GM19043 (cell line): ENCODE results near the gene CDH11.

Source experiments
- ATAC-seq: cut with Tn5 transposase; IDR thresholded peaks from one replicate; pipeline ENCODE4 v1.9.1; 2021; ENCODE audit warnings: low read depth; ENCODE audit not compliant: unreplicated experiment

The CDH11 gene

DNA sequence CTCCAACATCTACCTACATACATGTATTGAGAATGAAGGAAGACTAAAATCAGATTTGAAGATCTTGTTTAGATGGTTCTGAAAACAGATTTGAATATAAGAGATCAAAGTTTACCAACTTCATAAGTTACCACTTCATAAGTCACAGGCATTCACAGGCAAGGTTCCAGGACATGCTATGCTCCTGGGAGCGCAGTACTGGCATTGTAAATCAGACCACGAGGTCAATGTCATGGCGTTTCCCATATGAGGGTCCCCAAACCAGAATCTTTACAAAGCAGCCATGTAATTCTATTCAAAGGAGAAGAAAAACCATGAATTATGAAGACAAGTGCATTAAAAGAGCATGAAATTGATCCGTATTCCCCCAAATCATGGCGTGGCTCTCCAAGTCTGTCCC is 3.0 kb downstream of the CDH11 start:
- no peak for ATAC-seq

DNA sequence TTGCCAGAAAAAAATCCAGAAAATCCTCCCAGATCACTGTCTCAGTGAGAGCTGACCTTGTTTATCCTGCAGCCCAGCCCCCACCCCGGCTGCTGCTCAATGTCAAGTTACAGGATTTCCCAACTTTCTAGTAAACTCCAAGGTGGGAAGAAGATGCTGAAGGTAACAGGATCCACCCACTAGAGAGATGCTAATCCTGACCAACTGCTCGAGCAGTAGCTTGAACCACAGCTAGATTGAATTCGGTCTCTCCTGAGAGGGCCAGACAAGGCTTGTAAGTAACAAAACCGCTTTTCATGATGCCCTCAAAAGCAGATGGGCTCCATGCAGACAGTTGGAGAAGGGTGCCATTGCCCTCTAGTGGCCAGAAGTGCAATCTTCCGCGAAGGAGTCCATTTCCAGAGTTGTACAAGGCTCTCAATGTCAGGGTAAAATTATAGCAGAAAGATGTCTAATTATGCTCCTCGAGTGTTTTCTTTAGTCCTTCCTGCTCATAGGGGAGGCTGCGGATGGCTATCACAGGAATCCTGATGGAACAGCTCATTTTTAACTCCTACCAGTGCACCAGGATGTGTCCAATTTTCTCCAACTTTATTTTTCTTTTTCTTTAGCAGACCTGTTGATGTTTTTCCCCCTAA is 3.9 kb downstream of the CDH11 start:
- ATAC-seq = peak; percentile 74

DNA sequence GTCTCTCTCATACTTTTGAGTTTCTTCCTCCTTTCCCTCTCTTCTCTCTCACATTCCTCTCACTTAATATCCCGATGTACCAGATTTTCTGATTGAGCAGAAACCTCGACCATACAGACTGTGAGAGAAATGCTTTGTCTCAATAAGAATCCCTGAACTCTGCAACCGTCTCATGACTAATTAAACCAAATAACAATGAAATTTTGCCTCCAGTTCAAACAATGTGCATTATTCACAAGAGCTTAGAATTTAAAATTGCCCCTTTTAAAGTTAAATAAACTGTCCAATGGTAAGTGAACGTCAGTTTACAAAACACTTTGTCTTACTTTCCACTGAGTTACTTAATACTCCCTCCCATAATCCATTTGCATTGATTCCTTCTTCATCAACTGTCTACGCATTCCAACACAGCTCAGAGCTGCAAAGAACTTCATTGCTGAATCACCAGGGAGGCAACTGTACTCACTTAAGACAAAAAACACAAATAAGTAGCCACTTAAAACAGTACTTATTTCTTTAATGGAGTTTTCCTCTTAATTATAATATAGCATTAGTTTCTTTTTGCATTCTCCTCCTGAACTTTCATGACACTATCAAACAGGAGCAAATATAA is 4.9 kb downstream of the CDH11 start:
- ATAC-seq = no peak

DNA sequence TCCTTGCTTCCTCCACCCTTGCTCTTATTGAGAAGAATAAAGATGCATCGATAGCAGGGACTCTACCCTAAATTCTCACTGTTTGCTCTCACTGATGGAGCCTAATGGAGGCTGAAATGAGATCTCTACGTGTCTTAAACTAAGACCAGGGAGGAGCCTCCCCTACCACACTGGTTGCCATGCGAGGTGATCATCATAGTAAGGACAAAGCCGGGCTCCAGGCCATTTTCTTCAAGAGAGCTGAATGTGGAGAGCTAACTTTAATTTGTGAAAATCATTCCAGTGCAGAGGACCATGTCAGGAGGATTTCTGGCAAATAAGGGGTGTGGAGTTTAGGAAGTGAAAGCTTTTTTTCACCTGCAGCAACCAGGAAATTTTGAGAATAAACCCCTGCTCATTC is 5.6 kb downstream of the CDH11 start:
- ATAC-seq = no peak

DNA sequence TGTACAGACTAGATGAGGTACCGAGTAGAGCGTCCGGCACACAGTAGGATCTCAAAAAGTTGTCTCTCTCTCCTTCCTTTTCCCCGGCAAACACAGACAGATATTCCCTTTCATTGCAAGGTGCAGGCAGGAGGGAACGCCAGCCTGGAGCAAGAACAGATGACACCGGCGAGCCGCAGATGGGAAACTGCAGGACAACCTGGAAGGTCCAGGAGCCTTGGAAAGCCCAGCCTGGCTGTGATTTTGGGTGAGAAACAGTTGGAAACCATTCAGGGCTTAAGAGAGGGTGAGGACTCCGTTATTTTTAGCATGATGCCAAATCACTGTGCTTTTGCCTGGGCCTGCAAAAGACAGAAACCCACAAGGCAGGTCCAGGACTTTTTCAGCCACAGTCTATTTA is 7.3 kb downstream of the CDH11 start:
- no peak for ATAC-seq

DNA sequence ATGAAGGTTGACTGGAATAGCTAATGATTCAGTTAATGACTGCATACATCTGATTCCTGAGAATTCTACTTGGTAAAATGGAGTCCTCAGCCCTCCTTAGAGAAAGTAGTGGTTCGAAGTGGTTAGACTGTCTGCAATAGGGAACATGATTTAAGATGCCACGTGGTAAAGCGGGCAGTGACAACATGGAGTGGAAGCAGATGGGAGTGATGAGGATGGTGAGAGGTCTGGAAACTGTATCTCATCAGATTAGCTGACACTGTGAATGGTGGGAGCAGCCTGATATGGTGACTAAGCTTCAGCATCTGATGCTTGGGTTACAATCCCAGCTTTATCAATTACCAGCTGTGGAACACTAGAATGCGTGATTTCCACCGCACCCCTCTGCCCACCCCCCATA is 8.4 kb downstream of the CDH11 start:
- no peak for ATAC-seq

DNA sequence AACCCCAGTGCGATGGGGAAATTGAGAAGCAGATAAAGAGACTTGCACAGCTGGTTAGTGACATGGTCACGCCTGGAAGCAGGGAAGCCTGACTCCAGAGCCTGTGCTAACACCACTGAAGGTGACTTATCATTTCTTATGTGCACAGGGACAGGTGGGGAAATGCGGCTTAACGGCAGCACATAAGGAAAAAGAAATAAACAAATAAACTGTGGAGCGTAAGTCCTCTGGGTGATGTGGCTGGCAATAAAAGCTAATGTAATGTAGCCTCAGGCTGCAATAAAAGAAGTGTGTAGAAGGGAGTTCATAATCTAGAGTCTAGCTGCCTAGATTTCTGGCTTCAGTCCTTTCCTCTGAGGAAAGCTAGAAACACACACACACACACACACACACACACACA is 10.6 kb downstream of the CDH11 start:
- ATAC-seq = no peak

DNA sequence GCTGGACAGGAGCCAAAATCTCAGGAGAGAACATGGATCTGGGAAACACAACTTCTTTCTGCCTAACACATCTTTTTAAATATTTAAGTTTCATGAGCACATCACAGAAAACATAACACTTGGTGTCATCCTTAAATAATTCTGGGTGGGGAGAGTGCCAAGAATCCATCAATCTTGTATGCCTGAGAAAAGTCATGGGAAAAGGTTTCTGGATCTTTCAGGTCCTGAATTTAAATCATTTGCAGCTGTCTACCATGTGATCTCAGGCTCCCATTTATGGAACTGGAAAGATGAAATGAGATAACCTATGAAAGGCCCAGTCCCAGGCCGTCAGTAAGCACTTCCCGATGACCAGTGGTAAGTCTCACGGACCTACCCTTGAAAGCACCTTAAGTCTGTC is 15.1 kb downstream of the CDH11 start:
- ATAC-seq = no peak

DNA sequence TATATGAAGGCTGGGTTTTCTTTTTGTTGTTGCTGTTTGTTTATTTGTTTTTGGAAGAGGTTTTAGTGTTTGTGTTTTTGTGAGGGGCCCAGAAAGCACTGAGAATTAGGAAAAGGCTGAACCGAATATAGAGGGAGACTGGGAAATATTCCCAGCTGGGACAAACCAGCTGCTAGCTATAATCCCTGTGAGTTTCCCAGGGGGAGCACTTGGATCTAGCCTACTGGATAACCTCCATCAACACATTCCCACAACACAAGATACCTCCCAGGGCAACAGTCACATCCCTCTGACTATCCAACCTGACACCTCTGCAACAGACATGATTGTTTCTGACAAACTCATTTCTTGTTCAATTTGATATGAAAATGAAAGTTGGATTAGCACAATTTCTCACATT is 16.7 kb downstream of the CDH11 start:
- no peak for ATAC-seq

DNA sequence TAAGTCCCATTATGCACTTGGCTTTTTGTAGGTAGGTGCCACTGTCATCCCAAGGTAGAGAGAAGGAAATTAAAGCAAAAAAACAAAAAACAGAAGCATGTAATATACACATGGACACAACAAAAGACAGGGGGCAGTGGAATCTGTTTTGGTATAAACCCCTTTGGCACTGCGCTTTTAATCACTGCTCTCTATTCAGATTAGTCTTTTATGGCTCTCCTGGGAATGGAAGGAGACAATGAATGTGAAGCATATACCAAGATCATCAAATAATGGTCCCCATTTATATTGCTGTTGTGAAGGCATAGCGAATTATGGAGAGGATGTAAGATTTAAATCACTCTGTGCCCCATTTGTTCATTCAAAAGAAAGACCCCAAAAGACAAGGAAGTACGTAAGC is 17.4 kb downstream of the CDH11 start:
- no peak for ATAC-seq

DNA sequence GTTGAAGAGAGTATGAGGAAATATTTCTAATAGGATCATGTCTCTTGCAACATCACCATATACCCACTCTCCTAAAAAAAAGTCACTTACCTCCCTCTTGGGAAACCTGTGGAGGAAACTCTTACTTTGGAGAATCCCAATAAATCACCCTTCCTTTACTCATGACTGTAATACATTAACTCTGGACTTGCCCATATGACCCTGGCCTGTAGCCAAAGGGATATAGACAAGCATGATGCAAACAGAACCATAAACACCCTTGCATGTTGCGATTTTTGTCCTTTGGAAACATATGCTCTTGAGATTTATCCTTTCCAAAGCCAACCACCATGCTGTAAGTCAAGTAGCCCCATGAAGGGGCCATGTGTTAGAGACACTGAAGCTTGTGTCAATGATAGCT is 19.5 kb downstream of the CDH11 start:
- no peak for ATAC-seq

DNA sequence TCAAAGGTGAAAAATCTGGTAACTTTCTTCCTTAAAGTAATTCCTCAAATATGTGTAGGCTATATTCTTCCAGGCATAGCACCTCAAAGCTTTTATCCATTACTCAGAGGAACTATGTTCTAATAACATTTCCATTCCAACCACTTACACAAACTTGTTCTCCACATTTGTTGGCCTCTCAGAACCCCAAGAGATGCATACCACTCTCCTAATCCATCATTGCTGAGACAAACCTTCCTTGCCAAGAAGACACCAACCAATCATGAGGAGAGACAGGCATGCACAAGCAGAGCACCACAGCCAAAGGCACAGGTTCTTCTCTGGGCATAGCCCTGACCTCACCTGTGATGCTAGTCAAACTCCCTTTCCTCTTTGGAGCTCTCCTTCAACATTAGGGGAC is 20.9 kb downstream of the CDH11 start:
- no peak for ATAC-seq

DNA sequence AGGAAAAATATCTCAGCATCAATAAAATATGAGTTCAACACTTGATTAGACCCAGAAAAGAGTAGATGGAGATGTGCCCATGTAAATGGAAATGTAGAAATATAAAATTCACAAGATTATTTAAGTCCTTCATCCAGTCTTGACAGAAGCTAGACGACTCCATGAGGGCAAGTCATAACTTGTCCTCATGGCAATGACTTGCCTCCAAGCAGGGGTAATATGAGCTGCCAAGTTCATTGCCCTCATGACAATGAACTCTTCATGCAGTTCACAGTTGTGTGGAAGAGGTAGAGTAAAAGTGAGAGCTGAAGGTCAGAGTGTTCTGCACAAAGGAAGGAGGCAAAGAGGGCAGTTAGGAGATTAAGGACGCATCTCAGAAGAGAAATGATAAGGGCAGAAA is 22.3 kb downstream of the CDH11 start:
- ATAC-seq = no peak

DNA sequence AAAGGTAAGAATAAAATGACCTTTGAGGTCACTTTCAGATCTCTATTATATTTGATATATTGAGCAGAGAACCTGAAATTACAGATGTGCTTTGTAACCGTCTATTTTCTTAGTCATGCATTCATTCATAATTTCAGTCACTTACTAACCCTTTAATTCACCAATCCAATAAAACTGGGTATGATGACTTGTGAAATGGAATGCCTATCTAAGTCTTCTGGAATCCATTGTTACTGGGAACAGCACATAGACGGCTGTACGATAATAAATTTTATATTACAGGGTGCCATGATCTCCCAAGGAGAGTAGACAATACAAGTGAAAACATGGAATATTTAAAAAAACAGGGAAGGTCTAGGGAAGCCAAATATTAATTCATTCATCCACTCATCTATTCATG is 22.9 kb downstream of the CDH11 start:
- no peak for ATAC-seq

DNA sequence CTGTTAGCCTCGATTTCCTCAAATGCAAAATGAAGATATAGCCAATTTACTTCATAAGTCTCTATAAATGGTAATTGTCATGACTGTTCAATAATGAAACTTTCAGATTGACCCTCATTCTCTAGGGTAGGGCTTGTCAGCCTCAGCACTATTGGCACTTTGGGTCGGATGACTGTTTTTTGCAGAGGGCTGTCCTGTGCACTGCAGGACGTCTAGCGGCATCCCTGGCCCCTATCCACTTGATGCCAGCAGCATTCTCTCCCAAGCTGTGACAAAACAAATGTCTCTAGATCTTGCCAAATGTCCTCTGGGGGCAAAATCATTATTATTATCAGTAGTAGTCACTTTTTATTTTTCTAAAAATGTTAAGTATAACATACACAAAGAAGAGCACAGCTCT is 24.6 kb downstream of the CDH11 start:
- no peak for ATAC-seq

DNA sequence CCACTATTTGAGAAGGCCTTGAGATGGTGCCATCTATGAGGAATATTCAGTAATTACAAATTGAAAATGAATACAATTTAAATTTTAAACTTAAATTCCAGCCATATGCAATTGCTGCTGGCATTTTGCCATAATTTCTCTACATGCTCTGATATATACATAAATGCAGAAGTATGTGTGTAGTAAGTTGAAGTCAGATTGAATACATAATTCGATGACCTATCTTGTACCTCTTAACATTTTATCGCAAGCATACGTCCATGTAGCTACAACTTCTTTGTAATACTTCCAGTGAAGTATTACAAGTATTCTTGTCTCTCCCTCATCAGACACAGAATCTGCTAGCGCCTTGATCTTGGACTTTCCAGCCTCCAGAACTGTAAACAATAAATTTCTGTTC is 26.0 kb downstream of the CDH11 start:
- no peak for ATAC-seq

DNA sequence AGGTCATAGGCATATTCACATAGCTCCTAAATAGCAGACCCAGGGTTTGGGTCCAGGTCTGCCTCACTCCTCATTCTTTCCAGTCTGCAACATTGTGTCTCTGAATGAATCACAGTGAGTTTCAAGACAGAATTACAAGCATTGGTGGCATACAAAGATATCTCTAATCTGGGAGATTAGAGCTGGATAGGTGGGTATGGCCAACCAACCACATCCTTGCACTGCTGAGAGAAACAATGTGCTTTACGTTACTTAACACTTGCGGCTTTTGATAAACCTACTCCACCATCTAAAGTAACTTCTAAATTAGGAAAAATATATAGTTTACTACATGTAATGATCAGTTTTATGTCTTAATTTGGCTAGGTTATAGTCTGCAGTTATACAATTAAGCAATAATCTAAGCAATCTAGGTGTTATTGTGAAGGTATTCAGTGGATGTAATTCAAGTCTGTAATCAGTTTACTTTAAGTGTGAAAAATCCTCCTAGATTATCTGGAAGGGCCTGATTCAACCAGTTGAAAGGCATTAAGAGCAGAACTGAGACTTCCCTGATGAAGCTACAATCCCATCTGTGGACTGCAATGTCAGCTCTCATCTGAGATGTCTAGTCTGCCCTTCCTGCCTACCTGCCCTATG is 26.7 kb downstream of the CDH11 start:
- ATAC-seq = no peak

DNA sequence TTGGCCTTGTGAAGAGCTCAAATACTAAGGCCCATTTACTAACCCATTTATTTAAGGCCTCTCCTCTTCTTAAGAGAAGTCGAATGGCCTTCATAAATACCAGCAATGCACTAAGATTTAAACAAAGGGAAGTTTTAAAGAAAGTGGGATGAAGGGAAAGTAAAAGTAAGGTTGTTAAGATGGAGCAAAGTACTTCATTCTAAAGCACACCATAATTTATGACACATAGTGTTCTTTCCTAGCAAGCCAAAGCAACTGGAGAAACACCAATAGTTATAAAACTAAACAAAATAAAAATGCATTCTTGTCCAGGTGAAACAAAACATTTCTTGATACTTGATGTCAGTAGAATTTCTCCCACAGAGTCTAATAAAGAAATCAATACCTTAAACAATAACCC is 27.9 kb downstream of the CDH11 start:
- ATAC-seq = no peak

DNA sequence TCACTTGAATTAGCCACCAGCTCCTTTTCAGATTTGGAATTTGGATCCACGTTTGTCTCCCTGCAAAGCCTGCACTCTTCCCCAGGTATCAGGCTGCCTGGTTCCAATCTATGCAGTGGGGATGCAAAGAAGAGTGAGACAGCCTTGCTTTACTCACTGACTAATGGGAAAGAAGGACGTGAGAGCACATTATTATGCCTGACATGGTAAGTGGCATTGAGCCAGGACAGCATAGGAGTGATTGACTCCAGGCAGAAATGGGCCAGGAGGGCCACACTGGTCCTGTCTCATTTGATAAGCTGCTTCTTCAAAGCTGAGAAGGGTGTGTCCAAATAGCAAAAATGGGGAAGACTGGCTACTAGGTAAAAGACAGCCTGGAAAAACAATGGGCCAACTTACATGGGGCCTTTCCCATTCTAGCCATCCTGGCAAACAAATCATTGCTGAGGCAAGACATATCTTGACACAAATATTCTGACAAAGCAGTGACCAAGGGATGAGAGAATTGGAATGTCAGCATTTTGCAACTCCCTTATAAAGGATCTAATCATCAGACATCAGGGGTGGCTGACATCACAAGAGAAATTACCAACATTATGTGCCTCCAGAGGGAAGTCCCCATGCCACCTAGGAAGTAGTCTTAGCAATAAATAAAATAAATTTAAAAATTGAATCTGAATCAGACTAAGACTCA is 38.6 kb downstream of the CDH11 start:
- no peak for ATAC-seq

DNA sequence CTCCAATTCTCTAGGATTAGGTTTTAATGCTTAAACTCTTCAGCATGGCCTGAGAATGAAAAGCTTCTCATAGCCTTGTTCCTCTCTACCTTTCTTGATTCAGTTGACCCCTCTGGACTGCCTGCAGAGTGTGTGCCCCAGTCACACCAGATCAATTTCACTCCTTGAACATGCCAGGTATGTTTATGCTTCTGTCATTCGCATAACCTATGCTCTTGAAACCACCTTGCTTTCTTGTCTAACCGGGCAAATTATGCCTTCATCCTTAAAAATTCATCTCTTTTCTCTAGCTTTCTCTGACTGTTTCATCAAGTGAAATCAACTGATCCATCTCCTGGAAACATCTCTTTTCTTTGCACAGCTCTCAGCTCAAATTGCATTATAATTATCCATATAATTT is 42.3 kb downstream of the CDH11 start:
- ATAC-seq = no peak

DNA sequence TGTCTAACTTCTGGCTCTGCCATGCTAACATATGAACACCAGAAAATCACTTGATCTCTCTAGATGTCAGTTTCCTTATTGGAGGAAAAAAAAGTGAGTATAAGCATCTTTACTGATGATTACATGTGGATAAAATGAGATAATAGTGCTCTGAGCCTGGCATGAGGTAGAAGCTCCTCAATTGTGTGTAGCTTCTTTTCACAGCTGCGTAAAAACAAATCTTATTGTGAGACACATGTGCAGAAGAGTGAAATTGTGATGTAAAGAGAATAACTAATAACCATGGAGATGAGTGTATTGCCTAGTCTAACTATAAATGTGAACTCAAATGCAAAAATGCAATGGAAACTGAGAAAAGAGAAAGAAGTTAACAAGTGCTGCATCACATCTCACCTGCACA is 44.7 kb downstream of the CDH11 start:
- no peak for ATAC-seq

DNA sequence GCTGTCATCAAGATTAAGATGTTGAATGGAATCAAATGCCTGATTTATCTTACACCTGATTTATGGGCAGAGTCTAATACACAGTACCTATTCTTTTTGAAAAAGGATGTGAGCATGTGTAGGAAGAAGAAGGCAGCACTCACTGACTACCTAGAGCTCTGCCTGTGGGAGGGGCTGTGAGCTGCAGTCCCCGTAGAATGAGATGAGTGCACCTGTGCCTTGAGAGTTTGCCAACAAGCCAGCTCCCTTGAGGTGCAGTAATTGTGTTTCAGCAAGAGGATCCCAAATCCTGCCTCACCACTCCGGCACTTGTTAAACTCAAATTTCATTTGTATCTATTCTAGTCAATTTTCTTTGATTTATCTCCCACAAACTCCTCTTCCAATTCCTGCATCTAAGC is 46.0 kb downstream of the CDH11 start:
- no peak for ATAC-seq
